ENCODE data around the gene KCNMB2.

KCNMB2 gene

GRCh38 chr3:178568911-178569310 is 32.7 kb downstream of the KCNMB2 start:
- no peak for DNase-seq (ENCODE audit: low read depth in 2 of 2)

GRCh38 chr3:178569826-178570225 is 33.6 kb downstream of the KCNMB2 start:
- no peak for DNase-seq (ENCODE audit: low read depth in 2 of 2)

- DNase-seq (ENCODE audit: low read depth in 2 of 2), result no peak
These were observed 47.8 kb downstream of the KCNMB2 start for GRCh38 chr3:178583963-178584575.

- no peak for DNase-seq (ENCODE audit: low read depth in 2 of 2)
These were observed 48.6 kb downstream of the KCNMB2 start for GRCh38 chr3:178584722-178585380.

GRCh38 chr3:178585454-178585853 is 49.2 kb downstream of the KCNMB2 start:
- no peak for DNase-seq (ENCODE audit: low read depth in 2 of 2)

GRCh38 chr3:178586076-178586475 is 49.8 kb downstream of the KCNMB2 start:
- DNase-seq (ENCODE audit: low read depth in 2 of 2), result no peak

GRCh38 chr3:178588628-178589027 is 52.4 kb downstream of the KCNMB2 start:
- no peak for DNase-seq (ENCODE audit: low read depth in 2 of 2)

- DNase-seq (ENCODE audit: low read depth in 2 of 2), result no peak
These were observed 57.5 kb downstream of the KCNMB2 start for GRCh38 chr3:178593786-178594185.

- no peak for DNase-seq (ENCODE audit: low read depth in 2 of 2)
These were observed 61.1 kb downstream of the KCNMB2 start for GRCh38 chr3:178597371-178597770.

GRCh38 chr3:178602856-178603255 is 66.6 kb downstream of the KCNMB2 start:
- DNase-seq (ENCODE audit: low read depth in 2 of 2), result no peak

GRCh38 chr3:178603735-178604134 is 67.5 kb downstream of the KCNMB2 start:
- no peak for DNase-seq (ENCODE audit: low read depth in 2 of 2)

- no peak for DNase-seq (ENCODE audit: low read depth in 2 of 2)
These were observed 82.0 kb downstream of the KCNMB2 start for GRCh38 chr3:178618197-178618596.

- no peak for DNase-seq (ENCODE audit: low read depth in 2 of 2)
These were observed 82.7 kb downstream of the KCNMB2 start for GRCh38 chr3:178618896-178619295.

GRCh38 chr3:178623666-178624255 is 87.5 kb downstream of the KCNMB2 start:
- no peak for DNase-seq (ENCODE audit: low read depth in 2 of 2)

GRCh38 chr3:178624276-178624675 is 88.0 kb downstream of the KCNMB2 start:
- no peak for DNase-seq (ENCODE audit: low read depth in 2 of 2)

GRCh38 chr3:178625053-178625600 is 88.9 kb downstream of the KCNMB2 start:
- no peak for DNase-seq (ENCODE audit: low read depth in 2 of 2)

- no peak for DNase-seq (ENCODE audit: low read depth in 2 of 2)
These were observed 91.8 kb downstream of the KCNMB2 start for GRCh38 chr3:178628037-178628436.

- no peak for DNase-seq (ENCODE audit: low read depth in 2 of 2)
These were observed 93.4 kb downstream of the KCNMB2 start for GRCh38 chr3:178629430-178630178.

- no peak for DNase-seq (ENCODE audit: low read depth in 2 of 2)
These were observed 95.7 kb downstream of the KCNMB2 start for GRCh38 chr3:178631950-178632349.

- DNase-seq (ENCODE audit: low read depth in 2 of 2), result no peak
These were observed 98.7 kb downstream of the KCNMB2 start for GRCh38 chr3:178634975-178635374.

GRCh38 chr3:178637802-178638201 is 101.6 kb downstream of the KCNMB2 start:
- no peak for DNase-seq (ENCODE audit: low read depth in 2 of 2)

- no peak for DNase-seq (ENCODE audit: low read depth in 2 of 2)
These were observed 109.3 kb downstream of the KCNMB2 start for GRCh38 chr3:178645503-178645902.

Data from stimulated activated CD4-positive, alpha-beta T cell treated with anti-CD3 and anti-CD28 coated beads, Interleukin-15, amount 100 ng/mL, for 48 hours (primary cell).